ENCODE results near the gene PHLPP2. TPM values are rescaled to one million over a fixed set of nuclear protein-coding genes. Genes with fewer than 3 reads are reported as not detected.

The PHLPP2 gene
- total RNA-seq, 1 donor from 2014 or later, result 2.6 TPM

DNA sequence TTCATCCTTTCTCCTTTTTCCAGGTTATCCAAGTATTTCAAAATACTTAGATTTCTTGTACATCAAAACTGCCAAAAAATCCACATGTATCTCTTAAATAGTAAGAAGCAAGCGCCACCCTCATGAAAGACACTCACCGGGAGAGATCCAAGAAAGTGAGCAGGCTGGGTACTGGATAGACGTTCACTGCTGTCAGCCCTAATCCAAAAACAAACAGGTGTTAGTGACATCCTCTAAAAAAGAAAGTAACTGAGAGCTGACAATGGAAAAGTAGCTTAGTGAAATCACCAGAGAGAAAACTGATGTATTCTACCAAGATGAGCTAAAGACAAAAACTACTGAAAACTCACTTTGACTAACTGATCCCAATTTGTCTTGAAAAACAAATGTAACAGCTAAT is 52.4 kb downstream of the PHLPP2 start:
- TF ChIP-seq, protein P1, sequence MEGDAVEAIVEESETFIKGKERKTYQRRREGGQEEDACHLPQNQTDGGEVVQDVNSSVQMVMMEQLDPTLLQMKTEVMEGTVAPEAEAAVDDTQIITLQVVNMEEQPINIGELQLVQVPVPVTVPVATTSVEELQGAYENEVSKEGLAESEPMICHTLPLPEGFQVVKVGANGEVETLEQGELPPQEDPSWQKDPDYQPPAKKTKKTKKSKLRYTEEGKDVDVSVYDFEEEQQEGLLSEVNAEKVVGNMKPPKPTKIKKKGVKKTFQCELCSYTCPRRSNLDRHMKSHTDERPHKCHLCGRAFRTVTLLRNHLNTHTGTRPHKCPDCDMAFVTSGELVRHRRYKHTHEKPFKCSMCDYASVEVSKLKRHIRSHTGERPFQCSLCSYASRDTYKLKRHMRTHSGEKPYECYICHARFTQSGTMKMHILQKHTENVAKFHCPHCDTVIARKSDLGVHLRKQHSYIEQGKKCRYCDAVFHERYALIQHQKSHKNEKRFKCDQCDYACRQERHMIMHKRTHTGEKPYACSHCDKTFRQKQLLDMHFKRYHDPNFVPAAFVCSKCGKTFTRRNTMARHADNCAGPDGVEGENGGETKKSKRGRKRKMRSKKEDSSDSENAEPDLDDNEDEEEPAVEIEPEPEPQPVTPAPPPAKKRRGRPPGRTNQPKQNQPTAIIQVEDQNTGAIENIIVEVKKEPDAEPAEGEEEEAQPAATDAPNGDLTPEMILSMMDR (IDR thresholded peaks at IDR 0.05; ENCODE audit: insufficient read depth, low read length, severe bottlenecking), result no peak
- Histone ChIP-seq H3K27me3 (ENCODE audit: control insufficient read depth, insufficient read depth, low read length) (no peaks in the 10 kb centered on the region), H3K36me3 (ENCODE audit: control insufficient read depth, insufficient read depth, low read length) (peaks cover 8% of the 10 kb centered on the region), H3K4me3 (ENCODE audit: low read depth, low read length) (no peak overlapping the region)
- DNase-seq (ENCODE audit: low read depth) (no peak), FAIRE-seq (no peak)

DNA sequence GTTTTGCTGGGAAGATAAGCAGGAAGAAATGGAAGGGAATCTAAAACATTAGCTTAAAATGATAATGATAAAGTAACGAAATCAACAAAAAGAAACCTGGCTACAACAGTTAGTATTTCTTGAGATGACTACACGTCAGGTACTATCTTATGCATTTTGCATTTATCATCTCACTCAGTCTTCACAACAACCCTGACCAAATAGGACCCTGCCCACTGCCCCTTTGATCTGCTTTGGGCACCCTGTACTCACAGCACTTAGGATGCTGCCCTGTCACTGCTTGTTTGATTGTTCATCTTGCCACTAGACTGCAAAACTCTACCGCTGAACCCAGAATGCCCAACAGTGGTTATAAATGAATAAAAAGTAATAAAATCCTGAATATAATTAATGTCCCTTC is 53.3 kb downstream of the PHLPP2 start:
- FAIRE-seq (no peak), DNase-seq (ENCODE audit: low read depth) (no peak)
- TF ChIP-seq, protein P1 (IDR thresholded peaks at IDR 0.05; ENCODE audit: insufficient read depth, low read length, severe bottlenecking), result no peak
- Histone ChIP-seq H3K4me3 (ENCODE audit: low read depth, low read length) (no peak overlapping the region), H3K36me3 (ENCODE audit: control insufficient read depth, insufficient read depth, low read length) (peaks cover 8% of the 10 kb centered on the region), H3K27me3 (ENCODE audit: control insufficient read depth, insufficient read depth, low read length) (no peaks in the 10 kb centered on the region)

DNA sequence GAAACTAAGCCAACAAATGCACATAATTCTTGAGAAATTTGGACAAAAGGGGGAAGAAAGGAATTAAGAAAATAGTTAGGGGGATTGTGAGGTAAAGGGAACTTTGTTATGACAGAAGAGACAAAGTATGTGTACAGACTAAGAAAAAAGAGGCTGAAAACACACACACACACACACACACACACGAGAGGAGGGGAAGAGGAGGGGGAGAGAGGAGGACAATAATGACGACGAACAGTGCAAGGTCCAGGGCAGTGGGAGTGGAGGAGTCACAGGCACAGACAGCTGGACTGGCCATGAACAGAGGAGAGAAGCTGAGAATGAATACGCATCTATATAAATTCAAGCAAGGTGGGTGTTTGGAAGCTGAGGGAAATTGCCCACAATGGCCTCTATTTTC is 54.0 kb downstream of the PHLPP2 start:
- Histone ChIP-seq H3K36me3 (ENCODE audit: control insufficient read depth, insufficient read depth, low read length) (peaks cover 5% of the 10 kb centered on the region), H3K4me3 (ENCODE audit: low read depth, low read length) (no peak overlapping the region), H3K27me3 (ENCODE audit: control insufficient read depth, insufficient read depth, low read length) (no peaks in the 10 kb centered on the region)
- FAIRE-seq (no peak), DNase-seq (ENCODE audit: low read depth) (no peak)
- TF ChIP-seq, protein P1 (IDR thresholded peaks at IDR 0.05; ENCODE audit: insufficient read depth, low read length, severe bottlenecking), result no peak

DNA sequence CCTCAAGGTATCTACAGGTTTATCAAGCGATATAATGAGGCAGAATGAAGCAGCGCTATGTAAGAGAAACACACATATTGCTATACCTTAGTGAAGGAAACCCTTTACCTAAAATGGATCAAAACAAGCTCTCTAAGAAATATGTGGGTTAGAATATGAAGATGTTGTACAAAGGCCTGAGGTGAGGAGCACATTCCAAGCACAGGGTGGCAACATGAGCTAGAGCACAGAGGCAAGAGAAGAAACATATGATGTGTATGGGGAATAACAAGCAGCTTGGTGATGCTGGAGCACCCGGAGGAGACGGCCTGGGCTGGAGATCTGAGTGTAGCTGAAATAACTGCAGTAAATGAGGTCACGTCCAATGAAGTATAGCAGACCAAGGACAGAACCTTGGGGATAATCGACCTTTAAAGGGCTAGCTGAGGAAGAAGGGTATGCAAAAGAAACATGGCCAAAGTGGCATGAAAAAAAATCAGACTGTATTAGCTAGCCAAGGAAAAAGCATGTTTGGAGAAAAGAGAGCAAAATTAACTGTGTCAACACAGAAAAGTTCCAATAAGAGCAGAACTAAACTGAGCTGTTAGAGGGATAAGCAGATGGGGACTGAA is 54.5 kb downstream of the PHLPP2 start:
- DNase-seq (ENCODE audit: low read depth) (no peak), FAIRE-seq (no peak)
- Histone ChIP-seq H3K36me3 (ENCODE audit: control insufficient read depth, insufficient read depth, low read length) (peaks cover 5% of the 10 kb centered on the region), H3K27me3 (ENCODE audit: control insufficient read depth, insufficient read depth, low read length) (no peaks in the 10 kb centered on the region), H3K4me3 (ENCODE audit: low read depth, low read length) (no peak overlapping the region)
- TF ChIP-seq, protein P1 (IDR thresholded peaks at IDR 0.05; ENCODE audit: insufficient read depth, low read length, severe bottlenecking), result no peak

DNA sequence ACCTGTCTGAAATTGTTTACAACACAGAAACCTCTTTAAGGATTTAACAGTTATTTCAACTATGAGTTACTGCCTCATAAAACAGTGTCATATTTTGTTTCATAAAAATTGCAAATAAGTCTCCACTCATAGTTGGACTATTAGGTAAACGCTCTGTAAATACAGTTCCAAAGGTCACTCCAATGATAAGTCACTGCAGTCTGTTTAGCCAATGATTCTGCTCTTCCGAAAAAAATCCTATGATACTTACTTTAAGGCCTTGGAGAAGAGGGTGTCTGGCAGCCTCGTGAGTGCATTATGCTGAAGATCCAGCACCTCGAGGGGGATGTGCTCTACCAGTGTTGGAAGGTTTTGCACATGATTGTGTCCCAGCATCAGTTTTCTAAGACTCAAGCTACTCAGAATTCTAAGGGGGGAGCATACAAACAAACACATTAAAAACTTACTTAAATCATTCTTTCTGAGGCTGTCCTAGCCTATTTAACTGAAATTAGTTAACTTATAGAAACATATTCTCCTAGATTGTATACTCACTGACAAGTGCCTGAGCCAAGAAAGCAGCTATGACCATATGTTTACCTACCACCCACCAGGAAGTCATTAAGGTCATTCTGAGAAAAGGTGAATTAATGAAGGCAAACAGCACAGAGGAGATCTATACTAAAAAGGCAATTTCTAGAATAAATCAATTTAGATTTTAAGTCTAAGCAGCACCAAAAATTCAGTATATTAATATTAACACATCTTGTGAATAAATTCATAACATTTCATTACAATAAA is 57.4 kb downstream of the PHLPP2 start:
- Histone ChIP-seq H3K36me3 (ENCODE audit: control insufficient read depth, insufficient read depth, low read length) (peaks cover 7% of the 10 kb centered on the region), H3K27me3 (ENCODE audit: control insufficient read depth, insufficient read depth, low read length) (no peaks in the 10 kb centered on the region), H3K4me3 (ENCODE audit: low read depth, low read length) (no peak overlapping the region)
- DNase-seq (ENCODE audit: low read depth), result no peak
- TF ChIP-seq, protein P1 (IDR thresholded peaks at IDR 0.05; ENCODE audit: insufficient read depth, low read length, severe bottlenecking), result no peak
- no peak for FAIRE-seq
